Mesodermal cell (in vitro differentiated cells): Measurements from ENCODE around the gene IGF2R.

Experiments
- H3K27ac ChIP-seq: 2 replicates; pipeline ENCODE4 v1.7.0; 2013; ENCODE audit warnings: mild to moderate bottlenecking, low read depth, low read length, moderate library complexity; ENCODE audit not compliant: severe bottlenecking
- H3K36me3 ChIP-seq: 2 replicates; pipeline ENCODE4 v1.7.1; 2013; ENCODE audit warnings: mild to moderate bottlenecking, low read length, moderate library complexity; ENCODE audit not compliant: control insufficient read depth, insufficient read depth
- H3K4me1 ChIP-seq: one replicate; pipeline ENCODE4 v1.7.1; 2013; ENCODE audit warnings: mild to moderate bottlenecking, low read length; ENCODE audit not compliant: insufficient read depth, control insufficient read depth, poor library complexity, severe bottlenecking
- H3K4me3 ChIP-seq: 2 replicates; pipeline ENCODE4 v1.7.0; 2013; ENCODE audit warnings: low read length, control low read depth, mild to moderate bottlenecking; ENCODE audit not compliant: insufficient read depth, poor library complexity, severe bottlenecking; ENCODE audit errors: extremely low read depth
- H3K9me3 ChIP-seq: 2 replicates; pipeline ENCODE4 v1.7.1; 2013; ENCODE audit warnings: mild to moderate bottlenecking, low read length, moderate library complexity; ENCODE audit not compliant: control insufficient read depth
- WGBS, 2 experiments: methylation state at CpG; one replicate each; pipeline ENCODE4 v1.1.5; 2013; ENCODE audit warnings: missing lambda C conversion rate in 2 of 2; ENCODE audit not compliant: insufficient coverage in 2 of 2; 5-methylcytosine and 5-hydroxymethylcytosine counted together

IGF2R gene

GRCh38 chr6:160043784-160044183 lies 74.9 kb downstream of the IGF2R start:
- Histone ChIP-seq H3K4me3 (no peak overlapping the region), H3K4me1 (no peaks in the 10 kb centered on the region), H3K27ac (no peak overlapping the region), H3K36me3 (peaks cover 98% of the 10 kb centered on the region), H3K9me3 (no peaks in the 10 kb centered on the region)
- 96 to 100% methylated on average over 3 to 4 of the region's 4 CpGs for WGBS, 2 experiments

GRCh38 chr6:160044687-160045086 lies 75.8 kb downstream of the IGF2R start:
- no peak overlapping the region for H3K4me3 ChIP-seq
- H3K27ac ChIP-seq: no peak overlapping the region
- WGBS, 2 experiments: no CpG with 5 or more reads among the region's 5 CpGs
- H3K9me3 ChIP-seq: no peaks in the 10 kb centered on the region
- no peaks in the 10 kb centered on the region for H3K4me1 ChIP-seq
- peaks cover 98% of the 10 kb centered on the region for H3K36me3 ChIP-seq

- Histone ChIP-seq H3K4me3 (no peak overlapping the region), H3K9me3 (no peaks in the 10 kb centered on the region), H3K27ac (no peak overlapping the region), H3K4me1 (no peaks in the 10 kb centered on the region), H3K36me3 (peaks cover 92% of the 10 kb centered on the region)
- 86 to 95% methylated on average over 2 to 6 of the region's 6 CpGs for WGBS, 2 experiments
These were observed 79.6 kb downstream of the IGF2R start for GRCh38 chr6:160048471-160048870.

GRCh38 chr6:160049346-160049745 lies 80.5 kb downstream of the IGF2R start:
- Histone ChIP-seq H3K4me1 (no peaks in the 10 kb centered on the region), H3K36me3 (peaks cover 93% of the 10 kb centered on the region), H3K27ac (no peak overlapping the region), H3K9me3 (no peaks in the 10 kb centered on the region), H3K4me3 (no peak overlapping the region)
- WGBS, 2 experiments: 91 to 92% methylated on average over 5 to 7 of the region's 9 CpGs

GRCh38 chr6:160050022-160050421 lies 81.1 kb downstream of the IGF2R start:
- peaks cover 93% of the 10 kb centered on the region for H3K36me3 ChIP-seq
- no peaks in the 10 kb centered on the region for H3K4me1 ChIP-seq
- 95 to 99% methylated on average over 5 to 6 of the region's 7 CpGs for WGBS, 2 experiments
- H3K4me3 ChIP-seq: no peak overlapping the region
- no peaks in the 10 kb centered on the region for H3K9me3 ChIP-seq
- H3K27ac ChIP-seq: no peak overlapping the region

- Histone ChIP-seq H3K4me1 (no peaks in the 10 kb centered on the region), H3K9me3 (no peaks in the 10 kb centered on the region), H3K4me3 (no peak overlapping the region), H3K27ac (no peak overlapping the region), H3K36me3 (peaks cover 94% of the 10 kb centered on the region)
- WGBS, 2 experiments: 92 to 100% methylated on average over 2 of the region's 2 CpGs
These were observed 82.5 kb downstream of the IGF2R start for GRCh38 chr6:160051390-160051789.

GRCh38 chr6:160054271-160054670 lies 85.4 kb downstream of the IGF2R start:
- Histone ChIP-seq H3K4me1 (no peaks in the 10 kb centered on the region), H3K9me3 (no peaks in the 10 kb centered on the region), H3K27ac (no peak overlapping the region), H3K36me3 (peaks cover 90% of the 10 kb centered on the region), H3K4me3 (no peak overlapping the region)
- WGBS, 2 experiments: 96 to 97% methylated on average over 5 of the region's 6 CpGs

- H3K36me3 ChIP-seq: peaks cover 90% of the 10 kb centered on the region
- H3K9me3 ChIP-seq: no peaks in the 10 kb centered on the region
- WGBS, 2 experiments: 89 to 98% methylated on average over 7 of the region's 7 CpGs
- no peak overlapping the region for H3K4me3 ChIP-seq
- H3K27ac ChIP-seq: no peak overlapping the region
- no peaks in the 10 kb centered on the region for H3K4me1 ChIP-seq
These were observed 86.0 kb downstream of the IGF2R start for GRCh38 chr6:160054913-160055312.

GRCh38 chr6:160055378-160055777 lies 86.5 kb downstream of the IGF2R start:
- Histone ChIP-seq H3K4me1 (no peaks in the 10 kb centered on the region), H3K27ac (no peak overlapping the region), H3K36me3 (peaks cover 90% of the 10 kb centered on the region), H3K4me3 (no peak overlapping the region), H3K9me3 (no peaks in the 10 kb centered on the region)
- WGBS, 2 experiments: 95 to 97% methylated on average over 4 of the region's 5 CpGs

- WGBS, 2 experiments: 98 to 100% methylated on average over 4 to 5 of the region's 6 CpGs
- H3K27ac ChIP-seq: no peak overlapping the region
- no peaks in the 10 kb centered on the region for H3K9me3 ChIP-seq
- peaks cover 90% of the 10 kb centered on the region for H3K36me3 ChIP-seq
- no peak overlapping the region for H3K4me3 ChIP-seq
- H3K4me1 ChIP-seq: no peaks in the 10 kb centered on the region
These were observed 86.9 kb downstream of the IGF2R start for GRCh38 chr6:160055813-160056212.

GRCh38 chr6:160057080-160057479 lies 88.2 kb downstream of the IGF2R start:
- peaks cover 90% of the 10 kb centered on the region for H3K36me3 ChIP-seq
- WGBS, 2 experiments: 92 to 98% methylated on average over 3 to 4 of the region's 6 CpGs
- H3K4me3 ChIP-seq: no peak overlapping the region
- no peaks in the 10 kb centered on the region for H3K9me3 ChIP-seq
- no peak overlapping the region for H3K27ac ChIP-seq
- no peaks in the 10 kb centered on the region for H3K4me1 ChIP-seq
